Uterus (tissue), 2 donors: ENCODE results near the gene HMX3.

Experiments used
- CTCF ChIP-seq, 4 experiments: fragments of 200-600 bp in 2 of 4; fragments of 450-650 bp in 2 of 4; sonication (generic) in 2 of 4; IDR thresholded peaks; one replicate each; pipeline ENCODE4 v1.5.1; 2016 to 2019; ENCODE audit warnings: antibody characterized with exemption in 4 of 4, mild to moderate bottlenecking in 2 of 4, moderate library complexity in 1 of 4
- POLR2A ChIP-seq, 2 donors: fragments of 450-650 bp; IDR thresholded peaks; one replicate each; pipeline ENCODE4 v1.6.1; 2016; ENCODE audit warnings: antibody characterized with exemption in 2 of 2, mild to moderate bottlenecking in 1 of 2, moderate library complexity in 1 of 2

- no peak for TF ChIP-seq POLR2A (IDR thresholded peaks at IDR 0.05)
- TF ChIP-seq CTCF (IDR thresholded peaks at IDR 0.05), result no peak
Measured at GRCh38 chr10:123109466-123109865, 26.3 kb upstream of the HMX3 start.
